ENCODE data around the gene JOSD2.

DNA sequence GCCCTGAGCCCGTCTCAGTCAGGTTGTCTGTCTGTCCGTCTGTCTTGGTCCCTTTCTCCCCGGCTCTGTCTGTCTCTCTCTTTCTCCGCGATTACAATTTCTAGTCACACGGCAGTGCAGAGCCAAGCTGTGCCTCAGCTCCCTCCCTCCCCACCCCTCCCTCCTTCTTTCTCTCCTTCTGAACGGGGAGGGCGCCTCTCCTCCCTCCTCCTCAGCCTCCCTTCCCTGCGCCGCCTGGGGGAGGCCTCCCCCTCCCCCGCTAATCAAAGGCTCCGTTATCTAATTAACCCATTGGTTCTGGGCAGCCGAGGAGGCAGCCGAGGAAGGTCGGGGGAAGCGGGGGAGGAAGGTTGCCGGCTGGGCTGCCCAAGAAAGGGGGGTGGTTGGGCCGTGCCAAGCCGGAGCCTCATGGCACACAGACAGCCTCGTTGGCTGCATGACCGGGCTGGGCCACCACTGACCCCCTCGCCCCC is 40.8 kb upstream of the JOSD2 start:
- no peak for TF ChIP-seq POLR2AphosphoS5 (IDR thresholded peaks at IDR 0.05; ENCODE audit: low read depth, low read length)
- TF ChIP-seq SIN3A (IDR thresholded peaks at IDR 0.05; ENCODE audit: borderline replicate concordance, insufficient read depth, low read length): no peak
- no peak for TF ChIP-seq TAF1 (IDR thresholded peaks at IDR 0.05; ENCODE audit: borderline replicate concordance, insufficient read depth, low read length)
- TF ChIP-seq, protein P1, sequence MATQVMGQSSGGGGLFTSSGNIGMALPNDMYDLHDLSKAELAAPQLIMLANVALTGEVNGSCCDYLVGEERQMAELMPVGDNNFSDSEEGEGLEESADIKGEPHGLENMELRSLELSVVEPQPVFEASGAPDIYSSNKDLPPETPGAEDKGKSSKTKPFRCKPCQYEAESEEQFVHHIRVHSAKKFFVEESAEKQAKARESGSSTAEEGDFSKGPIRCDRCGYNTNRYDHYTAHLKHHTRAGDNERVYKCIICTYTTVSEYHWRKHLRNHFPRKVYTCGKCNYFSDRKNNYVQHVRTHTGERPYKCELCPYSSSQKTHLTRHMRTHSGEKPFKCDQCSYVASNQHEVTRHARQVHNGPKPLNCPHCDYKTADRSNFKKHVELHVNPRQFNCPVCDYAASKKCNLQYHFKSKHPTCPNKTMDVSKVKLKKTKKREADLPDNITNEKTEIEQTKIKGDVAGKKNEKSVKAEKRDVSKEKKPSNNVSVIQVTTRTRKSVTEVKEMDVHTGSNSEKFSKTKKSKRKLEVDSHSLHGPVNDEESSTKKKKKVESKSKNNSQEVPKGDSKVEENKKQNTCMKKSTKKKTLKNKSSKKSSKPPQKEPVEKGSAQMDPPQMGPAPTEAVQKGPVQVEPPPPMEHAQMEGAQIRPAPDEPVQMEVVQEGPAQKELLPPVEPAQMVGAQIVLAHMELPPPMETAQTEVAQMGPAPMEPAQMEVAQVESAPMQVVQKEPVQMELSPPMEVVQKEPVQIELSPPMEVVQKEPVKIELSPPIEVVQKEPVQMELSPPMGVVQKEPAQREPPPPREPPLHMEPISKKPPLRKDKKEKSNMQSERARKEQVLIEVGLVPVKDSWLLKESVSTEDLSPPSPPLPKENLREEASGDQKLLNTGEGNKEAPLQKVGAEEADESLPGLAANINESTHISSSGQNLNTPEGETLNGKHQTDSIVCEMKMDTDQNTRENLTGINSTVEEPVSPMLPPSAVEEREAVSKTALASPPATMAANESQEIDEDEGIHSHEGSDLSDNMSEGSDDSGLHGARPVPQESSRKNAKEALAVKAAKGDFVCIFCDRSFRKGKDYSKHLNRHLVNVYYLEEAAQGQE (IDR thresholded peaks at IDR 0.05; ENCODE audit: insufficient read depth in 1 of 2, low read depth in 2 of 2, low read length in 2 of 2): no peak
